Measurements from ENCODE around the gene RIPOR3. TPM values are rescaled to one million over a fixed set of nuclear protein-coding genes. Genes with fewer than 3 reads are reported as not detected.

The RIPOR3 gene
- total and polyA plus RNA-seq, 2 experiments from 2014 or later: 5.6 to 5.7 TPM

DNA sequence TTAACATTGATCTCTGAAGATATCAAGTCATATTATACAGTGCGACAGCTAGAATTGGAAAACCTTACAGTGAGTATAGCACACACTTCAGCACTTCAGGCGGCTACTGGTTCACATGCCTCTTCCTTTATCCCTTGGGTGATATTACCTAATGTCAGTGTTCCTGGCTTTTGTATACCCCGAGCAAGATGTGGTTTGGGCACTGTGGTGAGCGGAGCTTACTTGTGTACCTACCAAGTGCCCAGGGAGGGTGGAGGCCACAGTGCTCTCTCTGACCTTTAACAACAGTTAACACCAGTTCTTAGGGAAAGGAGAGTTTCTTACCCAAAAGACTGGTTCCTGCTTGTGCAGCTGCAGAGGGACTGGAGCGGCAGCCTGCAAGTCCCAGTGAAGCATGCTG is 116.8 kb downstream of the RIPOR3 start:
- WGBS (ENCODE audit: low lambda C conversion rate, missing lambda C conversion rate): 97% methylated on average over 5 of the region's 5 CpGs
- Histone ChIP-seq H3K27ac (no peak overlapping the region), H3K79me2 (peaks cover 20% of the 10 kb centered on the region), H3K9me2 (replicated peaks; ENCODE audit: insufficient read depth) (no peaks in the 10 kb centered on the region), H3K4me3 (no peak overlapping the region), H3K4me1 (ENCODE audit: insufficient read depth) (peaks cover 13% of the 10 kb centered on the region), H3K4me2 (no peak overlapping the region), H3K27me3 (no peaks in the 10 kb centered on the region), H3K9me3 (ENCODE audit: low read depth) (no peaks in the 10 kb centered on the region), H3K36me3 (replicated peaks; ENCODE audit: insufficient read depth, low read depth) (peaks cover 4% of the 10 kb centered on the region), H4K20me1 (ENCODE audit: insufficient read depth, poor library complexity, severe bottlenecking) (peaks cover 5% of the 10 kb centered on the region), H2AFZ (no peak overlapping the region)
- DNase-seq (ENCODE audit: low spot score): no peak
- TF ChIP-seq CTCF (IDR thresholded peaks at IDR 0.05; ENCODE audit: poor library complexity) (no peak), EZH2 (IDR thresholded peaks at IDR 0.05; ENCODE audit: borderline replicate concordance) (no peak), EZH2phosphoT487 (IDR thresholded peaks at IDR 0.05; ENCODE audit: low read depth, severe bottlenecking, unreplicated experiment) (no peak)

DNA sequence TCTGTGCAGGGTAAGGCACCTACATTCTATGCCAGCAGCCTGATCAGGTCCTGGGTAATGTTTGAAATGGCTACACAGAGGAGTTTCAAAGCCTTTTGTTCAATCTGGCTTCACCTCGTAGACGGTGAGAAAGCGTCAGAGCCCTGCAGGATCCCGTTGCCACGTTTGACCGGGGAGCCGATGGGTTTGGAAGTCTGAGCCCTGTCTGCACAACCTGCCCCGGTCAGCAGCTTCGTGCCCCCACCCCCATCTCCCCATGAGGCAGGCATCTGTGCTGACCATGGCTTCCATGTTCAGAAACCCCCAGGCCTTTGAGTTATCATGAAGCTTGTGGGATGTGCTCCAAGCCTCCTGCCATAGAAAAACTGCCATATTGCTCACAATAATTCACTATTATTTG is 117.2 kb downstream of the RIPOR3 start:
- WGBS (ENCODE audit: low lambda C conversion rate, missing lambda C conversion rate): 94% methylated on average over 9 of the region's 9 CpGs
- peaks cover 13% of the 10 kb centered on the region for H3K4me1 ChIP-seq (ENCODE audit: insufficient read depth)

DNA sequence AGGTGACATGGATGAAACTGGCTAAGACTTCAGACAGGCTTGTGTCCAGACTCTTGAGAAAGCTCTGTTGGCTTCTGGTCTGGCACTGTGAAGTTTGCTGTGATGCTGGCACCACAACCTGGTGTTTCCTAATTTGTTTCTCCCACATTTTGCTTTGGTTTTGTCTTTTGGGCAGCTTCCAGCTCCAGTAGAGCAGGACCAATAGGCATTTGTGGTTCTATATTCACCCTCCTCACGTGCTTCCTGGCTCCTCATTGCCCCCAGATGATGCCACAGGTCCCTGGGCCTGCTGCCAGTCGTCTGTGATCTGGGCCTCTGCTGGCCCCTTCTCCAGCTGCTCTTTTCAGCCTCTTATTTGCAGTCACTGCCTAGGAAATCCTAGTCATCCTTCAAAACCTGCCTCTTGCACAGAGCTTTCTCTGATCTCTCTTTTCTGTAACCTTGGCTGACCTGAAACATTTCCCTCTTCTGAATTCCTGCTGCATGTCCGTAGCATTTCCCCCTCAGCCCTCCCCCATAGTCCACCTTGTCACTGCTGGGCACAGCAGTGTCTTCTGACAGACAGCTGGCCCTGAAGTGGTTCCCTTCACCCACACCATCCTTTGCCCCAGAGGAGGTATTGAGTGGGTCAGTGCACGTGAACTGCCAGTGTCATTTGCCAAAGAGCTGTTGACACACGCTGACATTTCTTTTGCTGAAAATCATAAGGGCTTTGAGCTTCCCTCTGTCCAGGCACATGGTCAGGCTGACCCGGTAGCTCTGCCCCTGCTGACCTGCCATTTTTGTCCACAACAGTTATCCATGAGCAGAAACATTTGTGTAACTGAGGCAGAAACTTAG is 118.2 kb downstream of the RIPOR3 start:
- H3K27me3 ChIP-seq: no peaks in the 10 kb centered on the region
- H3K4me2 ChIP-seq: no peak overlapping the region
- H3K9me2 ChIP-seq (replicated peaks; ENCODE audit: insufficient read depth): no peaks in the 10 kb centered on the region
- H3K27ac ChIP-seq: no peak overlapping the region
- no peak overlapping the region for H2AFZ ChIP-seq
- H4K20me1 ChIP-seq (ENCODE audit: insufficient read depth, poor library complexity, severe bottlenecking): peaks cover 5% of the 10 kb centered on the region
- WGBS (ENCODE audit: low lambda C conversion rate, missing lambda C conversion rate): 76% methylated on average over 6 of the region's 6 CpGs
- DNase-seq (ENCODE audit: low spot score): no peak
- no peak for TF ChIP-seq EZH2 (IDR thresholded peaks at IDR 0.05; ENCODE audit: borderline replicate concordance)
- no peak for TF ChIP-seq CTCF (IDR thresholded peaks at IDR 0.05; ENCODE audit: poor library complexity)
- no peak for TF ChIP-seq EZH2phosphoT487 (IDR thresholded peaks at IDR 0.05; ENCODE audit: low read depth, severe bottlenecking, unreplicated experiment)
- H3K4me1 ChIP-seq (ENCODE audit: insufficient read depth): peaks cover 13% of the 10 kb centered on the region
- no peaks in the 10 kb centered on the region for H3K36me3 ChIP-seq (replicated peaks; ENCODE audit: insufficient read depth, low read depth)
- H3K9me3 ChIP-seq (ENCODE audit: low read depth): no peaks in the 10 kb centered on the region
- H3K4me3 ChIP-seq: no peak overlapping the region
- H3K79me2 ChIP-seq: peaks cover 20% of the 10 kb centered on the region

More for the DNA sequence above, 117.2 kb downstream of the RIPOR3 start:
- no peak overlapping the region for H3K4me2 ChIP-seq
- peaks cover 5% of the 10 kb centered on the region for H4K20me1 ChIP-seq (ENCODE audit: insufficient read depth, poor library complexity, severe bottlenecking)
- peaks cover under 1% of the 10 kb centered on the region for H3K36me3 ChIP-seq (replicated peaks; ENCODE audit: insufficient read depth, low read depth)
- no peak overlapping the region for H3K27ac ChIP-seq
- H3K4me3 ChIP-seq: no peak overlapping the region
- no peak for DNase-seq (ENCODE audit: low spot score)
- TF ChIP-seq EZH2phosphoT487 (IDR thresholded peaks at IDR 0.05; ENCODE audit: low read depth, severe bottlenecking, unreplicated experiment) (no peak), CTCF (IDR thresholded peaks at IDR 0.05; ENCODE audit: poor library complexity) (no peak), EZH2 (IDR thresholded peaks at IDR 0.05; ENCODE audit: borderline replicate concordance) (no peak)
- H3K9me2 ChIP-seq (replicated peaks; ENCODE audit: insufficient read depth): no peaks in the 10 kb centered on the region
- H3K79me2 ChIP-seq: peaks cover 20% of the 10 kb centered on the region
- H2AFZ ChIP-seq: no peak overlapping the region
- H3K9me3 ChIP-seq (ENCODE audit: low read depth): no peaks in the 10 kb centered on the region
- no peaks in the 10 kb centered on the region for H3K27me3 ChIP-seq

All from hepatocyte (in vitro differentiated cells).